D721Med (cell line): ENCODE measurements around the gene AVPR2.

ENCODE experiments used
- DNase-seq: peaks from one replicate; pipeline ENCODE4 v3.0.0; 2011; ENCODE audit warnings: low spot score; ENCODE audit not compliant: insufficient read length
- FAIRE-seq: peaks from 2 replicates; lab custom pipeline; 2011; peaks lifted over from hg19 to GRCh38; lab: Jason Lieb, UNC
- TF ChIP-seq, protein P1 (sequence below): IDR thresholded peaks from 2 replicates; pipeline ENCODE4 v1.5.1; 2012; ENCODE audit warnings: mild to moderate bottlenecking, control low read depth; ENCODE audit not compliant: insufficient read depth; ENCODE audit errors: missing control alignments

Gene AVPR2

DNA sequence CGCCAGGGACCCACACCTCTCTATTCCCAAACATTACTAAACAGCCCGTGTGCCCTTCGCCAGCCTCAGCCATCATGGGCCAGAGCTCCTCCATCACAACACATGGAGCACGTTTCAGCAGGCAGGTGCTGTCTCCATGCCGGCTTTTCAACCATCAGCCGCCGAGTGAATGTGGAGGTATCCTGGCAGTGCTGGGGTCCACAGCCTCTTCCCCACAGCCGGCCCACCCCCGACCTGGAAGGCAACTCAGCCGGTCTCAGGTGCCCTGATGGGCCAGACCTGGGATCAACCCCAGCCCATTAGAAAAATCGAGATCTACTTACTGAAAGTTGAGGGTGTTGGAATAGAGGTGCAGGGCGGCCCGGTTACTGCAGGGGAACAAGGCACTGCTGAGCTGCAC, 27.3 kb downstream of the AVPR2 start:
- FAIRE-seq = no peak
- TF ChIP-seq, protein P1, sequence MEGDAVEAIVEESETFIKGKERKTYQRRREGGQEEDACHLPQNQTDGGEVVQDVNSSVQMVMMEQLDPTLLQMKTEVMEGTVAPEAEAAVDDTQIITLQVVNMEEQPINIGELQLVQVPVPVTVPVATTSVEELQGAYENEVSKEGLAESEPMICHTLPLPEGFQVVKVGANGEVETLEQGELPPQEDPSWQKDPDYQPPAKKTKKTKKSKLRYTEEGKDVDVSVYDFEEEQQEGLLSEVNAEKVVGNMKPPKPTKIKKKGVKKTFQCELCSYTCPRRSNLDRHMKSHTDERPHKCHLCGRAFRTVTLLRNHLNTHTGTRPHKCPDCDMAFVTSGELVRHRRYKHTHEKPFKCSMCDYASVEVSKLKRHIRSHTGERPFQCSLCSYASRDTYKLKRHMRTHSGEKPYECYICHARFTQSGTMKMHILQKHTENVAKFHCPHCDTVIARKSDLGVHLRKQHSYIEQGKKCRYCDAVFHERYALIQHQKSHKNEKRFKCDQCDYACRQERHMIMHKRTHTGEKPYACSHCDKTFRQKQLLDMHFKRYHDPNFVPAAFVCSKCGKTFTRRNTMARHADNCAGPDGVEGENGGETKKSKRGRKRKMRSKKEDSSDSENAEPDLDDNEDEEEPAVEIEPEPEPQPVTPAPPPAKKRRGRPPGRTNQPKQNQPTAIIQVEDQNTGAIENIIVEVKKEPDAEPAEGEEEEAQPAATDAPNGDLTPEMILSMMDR = no peak

DNA sequence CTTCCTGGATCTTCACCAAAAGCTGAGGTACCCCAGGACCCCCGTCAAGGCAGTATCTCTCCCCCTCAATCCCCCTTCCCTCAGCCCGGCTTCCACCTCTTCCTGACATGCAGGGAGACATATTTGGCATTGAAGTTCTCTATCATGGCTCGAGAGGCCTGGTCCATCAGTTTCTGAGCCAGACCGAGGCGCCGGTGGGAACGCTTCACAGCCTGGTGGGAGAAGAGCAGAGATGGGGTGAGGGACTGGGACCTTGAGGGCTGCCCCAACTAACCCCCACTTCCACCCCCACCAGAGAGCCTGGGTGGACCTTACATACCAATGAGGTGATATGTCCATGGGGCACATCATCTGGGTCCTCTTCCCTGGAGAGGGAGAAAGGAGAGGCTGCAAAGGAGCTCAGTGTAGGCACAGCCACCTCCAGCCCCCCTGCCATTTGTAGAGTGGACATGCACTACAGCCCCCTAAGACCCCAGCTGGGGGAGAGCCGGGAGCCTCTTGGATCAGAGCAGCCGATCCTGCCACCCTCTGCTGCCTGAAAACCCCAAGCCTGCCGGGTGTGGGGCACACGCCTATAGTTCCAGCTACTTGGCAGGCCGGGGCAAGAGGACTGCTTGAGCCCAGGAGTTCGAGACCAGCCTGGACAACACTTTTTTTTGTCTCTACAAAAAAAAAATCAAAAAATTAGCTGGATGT, 27.9 kb downstream of the AVPR2 start:
- DNase-seq = no peak
- FAIRE-seq = no peak
- TF ChIP-seq, protein P1 = no peak

More for the DNA sequence above, 27.3 kb downstream of the AVPR2 start:
- DNase-seq = no peak

DNA sequence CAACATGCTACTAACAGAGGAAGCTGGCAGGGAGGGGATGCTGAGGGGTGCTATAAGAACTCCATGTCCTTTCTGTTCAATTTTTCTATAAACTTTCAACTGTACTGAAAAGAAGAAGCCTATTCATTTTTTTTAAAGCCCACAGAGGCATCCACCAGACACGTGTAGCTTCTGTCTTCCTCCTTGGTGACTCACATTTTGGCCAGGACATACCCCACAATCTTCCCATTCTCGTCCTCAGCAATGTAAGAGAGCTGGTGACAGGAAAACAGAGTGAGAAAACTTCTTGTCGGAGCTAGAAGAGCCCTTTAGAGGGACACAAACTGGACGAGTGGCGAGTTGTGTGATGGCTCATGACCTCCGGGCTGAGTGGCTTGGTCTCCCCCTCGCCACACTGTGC, 29.3 kb downstream of the AVPR2 start:
- TF ChIP-seq, protein P1 = no peak
- DNase-seq (no peak), FAIRE-seq (no peak)

DNA sequence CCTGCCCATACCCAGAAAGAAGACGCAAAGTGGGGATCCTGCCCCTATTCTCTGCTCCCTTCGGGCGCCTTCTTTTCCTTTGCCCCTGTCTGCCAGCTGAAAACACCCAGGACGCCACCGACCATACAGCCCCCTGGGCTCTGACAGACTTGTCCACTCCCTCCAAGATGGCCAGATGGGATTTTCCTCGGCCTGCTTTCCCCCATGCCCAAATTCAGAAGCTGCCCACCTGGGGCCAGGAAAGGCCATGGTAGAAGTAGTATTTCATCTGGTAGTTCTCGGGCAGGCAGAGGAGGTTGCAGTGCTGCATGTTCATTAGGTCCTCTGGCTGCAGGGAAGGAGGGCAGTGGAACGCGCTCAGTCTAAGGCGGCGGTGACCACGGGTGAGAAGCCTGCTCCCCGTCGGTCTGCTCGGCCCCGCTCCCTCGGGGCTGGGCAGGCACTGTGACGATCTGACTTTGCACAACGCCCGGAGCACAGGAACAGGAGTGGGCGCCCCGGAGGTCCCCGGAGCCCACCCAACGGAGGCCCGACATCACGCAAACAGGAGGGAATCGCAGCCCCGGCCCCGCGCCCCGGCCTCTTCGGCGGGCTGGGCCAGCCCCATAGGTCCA, 29.8 kb downstream of the AVPR2 start:
- TF ChIP-seq, protein P1 = no peak
- FAIRE-seq = no peak
- DNase-seq = no peak

DNA sequence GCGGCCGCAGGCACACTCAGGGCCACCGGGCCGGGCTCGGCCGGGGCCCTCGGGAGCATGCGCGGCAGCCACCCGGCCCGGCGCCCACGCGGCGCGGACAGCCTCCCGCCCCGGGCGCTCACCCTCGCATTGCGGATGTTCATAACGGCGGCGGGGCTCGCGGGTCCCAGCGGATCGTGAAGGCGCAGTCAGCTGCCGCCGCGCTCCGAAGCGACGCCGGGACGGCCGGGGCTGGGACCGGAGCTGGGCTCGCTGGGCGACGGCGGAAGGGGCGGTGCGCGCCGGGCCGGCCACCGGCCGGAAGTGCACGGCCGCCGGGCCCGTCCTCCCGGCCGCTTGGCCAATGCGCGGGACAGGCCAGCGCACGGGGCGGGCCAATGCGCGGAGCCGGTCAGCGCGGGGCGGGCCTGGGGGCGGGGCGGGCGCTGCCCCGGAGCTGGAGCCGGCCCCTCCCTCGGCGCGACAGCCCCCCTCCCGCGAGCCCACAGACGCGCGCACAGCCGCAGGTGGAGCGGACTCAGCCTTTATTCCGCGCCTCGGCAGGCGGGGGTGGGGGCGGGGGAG, 30.4 kb downstream of the AVPR2 start, which contains the start of gene NAA10:
NAA10 (minus strand) TSS at position 276 of the 564 bp plus-strand sequence; CDS start at position 143, 133 bp downstream.
- FAIRE-seq (no peak), DNase-seq (peak; percentile 78)
- TF ChIP-seq, protein P1 = no peak

DNA sequence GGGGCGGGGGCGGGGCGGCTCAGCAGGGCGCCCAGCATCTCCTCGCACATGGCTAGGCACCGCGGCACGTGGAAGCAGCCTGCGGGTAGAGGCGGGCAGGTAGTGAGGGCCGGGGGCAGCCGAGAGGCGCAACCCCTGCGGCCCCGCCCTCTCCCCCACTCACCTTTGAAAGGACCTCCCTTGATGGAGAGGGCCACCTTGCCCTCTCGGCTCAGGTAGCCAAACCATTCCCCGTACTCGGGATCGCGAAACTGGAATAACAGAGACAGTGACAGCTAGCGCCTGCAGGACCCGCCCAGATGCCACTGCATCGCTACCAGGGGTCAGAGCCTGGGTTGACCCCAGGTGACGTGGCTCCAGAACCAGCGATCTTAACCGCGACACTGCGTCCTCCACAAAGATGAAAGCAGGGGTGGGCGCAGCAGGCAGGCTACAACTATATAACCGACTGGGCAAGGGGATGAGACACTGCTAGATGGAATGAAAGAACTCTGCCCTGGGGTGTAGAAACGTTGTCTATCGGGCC, 30.9 kb downstream of the AVPR2 start:
- FAIRE-seq (no peak), DNase-seq (no peak)
- TF ChIP-seq, protein P1 = no peak

DNA sequence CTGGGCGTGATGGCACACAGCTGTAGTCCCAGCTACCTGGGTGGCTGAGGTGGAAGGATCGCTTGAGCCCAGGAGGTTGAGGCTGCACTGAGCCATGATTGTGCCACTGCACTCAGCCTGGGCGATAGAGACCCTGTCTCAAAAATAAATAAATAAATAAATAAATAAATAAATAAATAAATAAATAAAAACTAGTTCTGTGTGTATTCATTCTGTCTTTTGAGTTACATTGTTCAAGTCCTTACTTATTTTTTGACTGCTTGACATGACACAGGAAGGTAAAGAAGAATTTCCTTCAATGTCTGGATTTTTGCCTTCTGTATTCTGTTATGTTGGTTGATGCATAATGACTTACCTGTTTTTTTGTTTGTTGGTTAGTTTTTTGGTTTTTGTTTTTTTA, 32.6 kb downstream of the AVPR2 start:
- TF ChIP-seq, protein P1 = no peak
- FAIRE-seq = no peak

More for the DNA sequence above, 32.6 kb downstream of the AVPR2 start:
- no peak for DNase-seq
